Nephron progenitor cell (in vitro differentiated cells): ENCODE results near the gene RAI14.

Source experiments
- DNase-seq: peaks from one replicate; pipeline ENCODE4 v3.0.0; 2021
- H3K27ac Mint-ChIP-seq: 2 replicates; pipeline ENCODE4 v1.8.0; 2021; ENCODE audit warnings: mild to moderate bottlenecking, moderate library complexity, mixed read lengths
- H3K27me3 Mint-ChIP-seq: 2 replicates; pipeline ENCODE4 v1.8.0; 2021; ENCODE audit warnings: mild to moderate bottlenecking, low read depth, mixed read lengths; ENCODE audit not compliant: poor library complexity
- H3K36me3 Mint-ChIP-seq: 2 replicates; pipeline ENCODE4 v1.8.0; 2021; ENCODE audit warnings: low read depth, mixed read lengths
- H3K4me1 Mint-ChIP-seq: 2 replicates; pipeline ENCODE4 v1.8.0; 2021; ENCODE audit warnings: mixed read lengths
- H3K4me3 Mint-ChIP-seq: 2 replicates; pipeline ENCODE4 v1.8.0; 2021; ENCODE audit warnings: mild to moderate bottlenecking, moderate library complexity, mixed read lengths
- H3K9me3 Mint-ChIP-seq: 2 replicates; pipeline ENCODE4 v1.8.0; 2021; ENCODE audit warnings: mild to moderate bottlenecking, moderate library complexity, mixed read lengths
- TF ChIP-seq, protein P1 (sequence below): fragments of 200-600 bp; sonication (generic); IDR thresholded peaks from 2 replicates; pipeline ENCODE4 v1.5.0; 2021; ENCODE audit warnings: antibody characterized with exemption

Gene RAI14

DNA sequence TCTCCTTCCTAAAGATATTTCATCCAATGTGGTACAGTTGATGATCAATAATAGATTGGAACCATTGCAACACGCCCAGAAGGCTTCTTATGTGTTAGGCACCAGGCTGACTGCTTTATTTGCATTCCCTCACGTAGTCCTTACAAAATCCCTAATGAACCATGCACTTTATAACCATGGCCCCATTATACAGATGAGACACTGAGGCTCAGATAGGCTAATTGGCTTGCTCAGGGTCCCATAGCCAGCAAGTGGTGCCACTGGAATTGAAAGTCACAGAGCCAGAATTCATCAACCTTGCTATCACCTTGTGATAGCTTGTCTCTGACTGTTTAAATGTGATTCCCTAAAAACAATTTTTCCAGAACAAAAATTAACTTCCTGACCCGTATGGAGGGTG, 27.8 kb upstream of the RAI14 start:
- no peak overlapping the region for H3K27ac Mint-ChIP-seq

DNA sequence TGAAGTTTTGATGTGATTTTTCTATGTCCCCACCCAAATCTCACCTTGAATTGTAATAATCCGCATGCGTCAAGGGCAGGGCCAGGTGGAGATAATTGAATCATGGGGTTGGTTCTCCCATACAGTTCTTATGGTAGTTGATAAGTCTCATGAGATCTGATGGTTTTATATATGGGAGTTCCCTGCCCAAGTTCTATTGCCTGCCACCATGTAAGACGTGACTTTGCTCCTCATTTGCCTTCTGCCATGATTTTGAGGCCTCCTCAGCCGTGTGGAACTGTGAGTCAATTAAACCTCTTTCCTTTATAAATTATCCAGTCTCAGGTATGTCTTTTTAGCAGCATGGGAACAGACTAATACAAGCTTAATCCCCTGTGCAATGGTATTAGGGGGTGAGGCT, 25.5 kb upstream of the RAI14 start:
- Mint-ChIP-seq H3K27ac (no peak overlapping the region), H3K4me3 (no peak overlapping the region), H3K36me3 (no peaks in the 10 kb centered on the region), H3K27me3 (no peaks in the 10 kb centered on the region), H3K9me3 (peaks cover 9% of the 10 kb centered on the region), H3K4me1 (peaks cover 6% of the 10 kb centered on the region)
- DNase-seq: no peak
- TF ChIP-seq, protein P1, sequence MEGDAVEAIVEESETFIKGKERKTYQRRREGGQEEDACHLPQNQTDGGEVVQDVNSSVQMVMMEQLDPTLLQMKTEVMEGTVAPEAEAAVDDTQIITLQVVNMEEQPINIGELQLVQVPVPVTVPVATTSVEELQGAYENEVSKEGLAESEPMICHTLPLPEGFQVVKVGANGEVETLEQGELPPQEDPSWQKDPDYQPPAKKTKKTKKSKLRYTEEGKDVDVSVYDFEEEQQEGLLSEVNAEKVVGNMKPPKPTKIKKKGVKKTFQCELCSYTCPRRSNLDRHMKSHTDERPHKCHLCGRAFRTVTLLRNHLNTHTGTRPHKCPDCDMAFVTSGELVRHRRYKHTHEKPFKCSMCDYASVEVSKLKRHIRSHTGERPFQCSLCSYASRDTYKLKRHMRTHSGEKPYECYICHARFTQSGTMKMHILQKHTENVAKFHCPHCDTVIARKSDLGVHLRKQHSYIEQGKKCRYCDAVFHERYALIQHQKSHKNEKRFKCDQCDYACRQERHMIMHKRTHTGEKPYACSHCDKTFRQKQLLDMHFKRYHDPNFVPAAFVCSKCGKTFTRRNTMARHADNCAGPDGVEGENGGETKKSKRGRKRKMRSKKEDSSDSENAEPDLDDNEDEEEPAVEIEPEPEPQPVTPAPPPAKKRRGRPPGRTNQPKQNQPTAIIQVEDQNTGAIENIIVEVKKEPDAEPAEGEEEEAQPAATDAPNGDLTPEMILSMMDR: no peak

More for the DNA sequence above, 27.8 kb upstream of the RAI14 start:
- Mint-ChIP-seq H3K27me3 (no peaks in the 10 kb centered on the region), H3K36me3 (no peaks in the 10 kb centered on the region), H3K4me3 (no peak overlapping the region), H3K4me1 (peaks cover 6% of the 10 kb centered on the region), H3K9me3 (peaks cover 9% of the 10 kb centered on the region)
- no peak for DNase-seq
- TF ChIP-seq, protein P1: no peak

DNA sequence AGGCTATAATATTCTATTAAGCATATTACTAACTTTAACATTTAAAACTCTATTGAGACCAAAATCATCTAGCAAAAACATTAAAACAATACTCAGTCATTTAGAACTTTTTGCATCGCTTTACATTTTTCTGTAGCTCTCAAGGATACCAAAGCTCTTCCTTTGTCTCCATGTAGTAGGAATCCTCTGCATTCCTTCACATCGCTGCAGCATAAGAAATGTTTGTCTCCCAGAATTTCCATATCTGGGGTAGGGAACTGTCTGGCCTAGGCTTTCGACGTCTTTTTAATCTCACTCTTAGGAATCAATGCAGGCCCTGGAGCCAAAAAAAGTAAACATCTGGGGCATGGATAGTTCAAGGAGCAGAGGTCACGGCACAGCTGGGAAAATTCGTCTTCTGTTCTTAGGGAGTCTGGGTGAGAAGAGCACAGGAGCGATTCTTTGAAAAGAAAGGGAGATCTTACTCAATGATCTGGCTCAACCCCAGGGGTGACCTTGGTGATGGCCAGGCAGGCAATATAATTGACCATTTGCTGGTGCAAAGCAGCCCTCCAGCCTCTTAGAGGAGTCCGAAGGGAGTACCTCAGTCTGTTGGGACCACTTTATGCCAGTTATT, 23.2 kb upstream of the RAI14 start:
- no peak for DNase-seq
- Mint-ChIP-seq H3K9me3 (peaks cover 9% of the 10 kb centered on the region), H3K27me3 (no peaks in the 10 kb centered on the region), H3K4me1 (peaks cover 6% of the 10 kb centered on the region), H3K4me3 (no peak overlapping the region), H3K27ac (no peak overlapping the region), H3K36me3 (no peaks in the 10 kb centered on the region)
- TF ChIP-seq, protein P1: no peak

DNA sequence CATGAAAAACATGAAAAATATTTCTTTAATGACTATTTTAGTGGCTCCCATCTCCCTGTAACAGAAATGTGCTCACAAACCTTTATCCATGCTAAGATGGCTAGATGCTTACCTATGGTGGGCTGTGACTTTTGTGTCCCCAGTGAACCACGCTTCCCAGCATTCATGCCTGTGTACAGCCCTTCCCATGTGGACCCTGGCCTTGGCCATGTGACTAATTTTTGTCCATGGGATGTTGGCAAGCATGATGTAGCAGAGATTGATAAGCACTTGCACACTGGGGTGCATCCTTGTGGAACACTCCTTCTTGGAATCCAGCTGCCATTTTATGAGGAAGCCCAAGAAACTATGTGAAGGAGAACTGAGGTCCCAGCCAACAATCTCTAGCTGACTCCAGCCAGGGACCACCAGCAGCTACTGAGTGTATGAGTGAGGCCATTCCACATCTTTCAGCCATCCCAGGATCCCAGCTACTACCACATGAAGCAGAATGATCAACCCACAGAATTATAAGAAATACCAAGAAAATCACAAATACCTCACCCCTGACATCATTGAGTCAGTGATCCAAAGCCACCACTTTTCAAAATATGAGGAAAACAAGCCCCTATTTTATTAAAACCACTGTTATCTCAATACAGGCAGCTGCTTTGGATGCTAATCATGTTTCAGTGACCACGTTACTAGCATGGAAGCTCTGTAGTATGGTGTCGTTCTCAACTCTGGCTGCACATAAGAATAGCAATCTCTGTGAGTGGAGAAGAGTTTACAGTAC, 16.1 kb upstream of the RAI14 start:
- Mint-ChIP-seq H3K36me3 (no peaks in the 10 kb centered on the region), H3K4me3 (no peak overlapping the region), H3K9me3 (peaks cover 23% of the 10 kb centered on the region), H3K4me1 (no peaks in the 10 kb centered on the region), H3K27ac (no peak overlapping the region), H3K27me3 (peaks cover 13% of the 10 kb centered on the region)
- TF ChIP-seq, protein P1: no peak
- DNase-seq: no peak

DNA sequence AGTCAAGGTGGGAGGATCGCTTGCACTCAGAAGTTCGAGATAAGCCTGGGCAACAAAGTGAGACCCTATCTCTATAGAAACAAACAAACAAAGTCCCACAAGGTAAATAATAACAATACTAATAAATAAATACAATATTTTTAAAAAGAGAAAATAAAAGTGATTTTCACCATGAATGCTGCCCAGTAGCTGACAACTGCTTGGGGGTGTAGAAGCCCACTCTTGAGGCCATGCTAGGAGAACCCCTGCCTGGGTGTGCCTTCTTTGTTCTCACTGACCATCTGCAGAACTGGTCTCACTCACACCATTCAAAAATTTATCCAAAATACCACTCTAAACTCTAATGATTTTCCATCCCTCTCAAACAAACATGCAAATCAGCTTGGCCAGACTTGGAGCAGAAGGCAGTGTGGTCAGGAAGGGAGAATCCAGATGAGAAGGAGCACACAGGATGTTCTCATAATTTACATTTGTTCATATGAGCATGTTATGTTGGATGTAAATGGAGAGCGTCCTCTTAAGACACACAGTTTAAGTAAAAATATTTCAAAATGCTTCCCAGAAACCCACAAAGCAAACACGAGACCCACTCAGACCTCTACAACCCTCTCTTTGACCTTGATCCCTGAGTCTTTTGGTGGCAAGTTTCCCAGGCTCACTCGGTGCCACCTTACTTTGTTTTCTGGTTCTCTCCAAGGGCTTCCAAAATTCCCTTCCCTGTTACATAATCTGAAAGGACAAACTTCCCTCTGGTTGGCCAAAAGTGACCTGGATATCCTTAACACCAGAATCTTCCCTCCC, 7.9 kb upstream of the RAI14 start:
- H3K27ac Mint-ChIP-seq: peak overlapping the region; percentile 41
- TF ChIP-seq, protein P1: no peak
- H3K4me1 Mint-ChIP-seq: peaks cover 9% of the 10 kb centered on the region
- H3K4me3 Mint-ChIP-seq: no peak overlapping the region
- peaks cover 14% of the 10 kb centered on the region for H3K27me3 Mint-ChIP-seq
- DNase-seq: no peak
- H3K36me3 Mint-ChIP-seq: peaks cover 4% of the 10 kb centered on the region
- H3K9me3 Mint-ChIP-seq: peaks cover 35% of the 10 kb centered on the region
